Measurements from ENCODE around the gene EMC10.
A peak's percentile ranks its signal among the peaks of the same experiment; 100 is the strongest.
"Not testable (repeated sequence)": the region's sequence is repeated elsewhere in the genome, so short reads cannot be mapped to it uniquely, and the experiment has no call there.

The EMC10 gene

DNA sequence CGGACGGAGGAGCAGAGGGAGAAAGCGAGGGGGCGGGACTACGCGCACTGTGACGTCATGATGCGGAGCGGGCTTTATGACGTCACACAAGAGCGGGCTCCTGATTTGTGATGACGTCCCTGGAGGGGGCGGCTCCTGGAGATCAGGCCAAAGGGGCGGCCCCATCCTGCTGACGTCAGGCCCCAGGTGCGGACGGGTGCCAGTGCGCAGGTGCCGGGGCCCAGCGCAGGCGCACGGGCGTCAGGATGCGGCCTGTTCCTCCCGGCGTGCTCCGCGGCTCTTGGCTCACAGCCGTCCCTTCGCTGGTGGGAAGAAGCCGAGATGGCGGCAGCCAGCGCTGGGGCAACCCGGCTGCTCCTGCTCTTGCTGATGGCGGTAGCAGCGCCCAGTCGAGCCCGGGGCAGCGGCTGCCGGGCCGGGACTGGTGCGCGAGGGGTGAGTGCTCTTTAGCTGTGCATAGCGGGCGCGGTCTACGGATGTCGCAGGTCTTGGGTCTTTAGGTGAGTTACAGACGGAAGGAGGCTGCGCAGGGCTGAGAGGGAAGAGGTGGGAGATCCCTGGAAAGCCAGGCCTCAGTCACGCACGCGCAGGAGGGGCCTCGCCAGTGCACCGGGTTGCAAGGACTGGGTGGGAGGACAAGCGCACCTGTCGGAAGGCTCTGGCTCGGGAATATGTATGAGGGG is at the start of gene EMC10, which contains the start of gene GARIN5A:
TSS of gene EMC10 (plus strand) at position 284 of the 683 bp plus-strand sequence. CDS start at position 322, 38 bp downstream.
TSS of gene GARIN5A (minus strand) at position 625 of the 683 bp plus-strand sequence. CDS start at position 165, 460 bp downstream.
- DNase-seq = peak; percentile 97

DNA sequence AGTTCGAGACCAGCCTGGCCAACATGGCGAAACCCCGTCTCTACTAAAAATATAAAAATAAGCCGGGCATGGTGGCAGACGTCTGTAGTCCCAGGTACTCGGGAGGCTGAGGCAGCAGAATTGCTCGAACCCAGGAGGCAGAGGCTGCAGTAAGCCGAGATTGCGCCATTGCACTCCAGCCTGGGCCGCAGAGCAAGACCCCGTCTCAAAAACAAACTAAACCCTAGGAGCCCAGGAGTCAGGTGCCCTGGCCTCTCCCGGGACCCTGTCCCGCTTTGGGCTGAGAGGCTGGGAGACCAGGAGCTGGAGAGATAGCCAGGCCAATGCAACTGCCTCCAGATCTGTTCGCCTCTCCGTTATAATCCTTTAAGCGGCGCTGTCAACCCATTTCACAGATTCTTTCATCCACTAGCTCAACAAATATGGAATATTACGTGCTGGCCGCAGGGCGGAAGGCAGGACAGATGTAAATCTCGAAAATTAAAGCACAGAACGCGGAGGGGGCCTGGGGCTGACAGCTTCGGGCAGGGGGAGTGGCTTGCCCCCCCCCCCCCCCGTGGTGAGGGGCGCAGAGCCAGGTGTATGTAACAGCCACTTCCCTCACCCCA is 48.9 kb upstream of the EMC10 start:
- no peak for DNase-seq

DNA sequence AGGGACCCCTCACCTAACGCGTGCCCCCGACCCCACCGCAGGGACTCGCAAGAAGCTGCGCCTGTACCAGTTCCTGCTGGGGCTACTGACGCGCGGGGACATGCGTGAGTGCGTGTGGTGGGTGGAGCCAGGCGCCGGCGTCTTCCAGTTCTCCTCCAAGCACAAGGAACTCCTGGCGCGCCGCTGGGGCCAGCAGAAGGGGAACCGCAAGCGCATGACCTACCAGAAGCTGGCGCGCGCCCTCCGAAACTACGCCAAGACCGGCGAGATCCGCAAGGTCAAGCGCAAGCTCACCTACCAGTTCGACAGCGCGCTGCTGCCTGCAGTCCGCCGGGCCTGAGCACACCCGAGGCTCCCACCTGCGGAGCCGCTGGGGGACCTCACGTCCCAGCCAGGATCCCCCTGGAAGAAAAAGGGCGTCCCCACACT is 48.3 kb upstream of the EMC10 start:
- peak; percentile 72 for DNase-seq

DNA sequence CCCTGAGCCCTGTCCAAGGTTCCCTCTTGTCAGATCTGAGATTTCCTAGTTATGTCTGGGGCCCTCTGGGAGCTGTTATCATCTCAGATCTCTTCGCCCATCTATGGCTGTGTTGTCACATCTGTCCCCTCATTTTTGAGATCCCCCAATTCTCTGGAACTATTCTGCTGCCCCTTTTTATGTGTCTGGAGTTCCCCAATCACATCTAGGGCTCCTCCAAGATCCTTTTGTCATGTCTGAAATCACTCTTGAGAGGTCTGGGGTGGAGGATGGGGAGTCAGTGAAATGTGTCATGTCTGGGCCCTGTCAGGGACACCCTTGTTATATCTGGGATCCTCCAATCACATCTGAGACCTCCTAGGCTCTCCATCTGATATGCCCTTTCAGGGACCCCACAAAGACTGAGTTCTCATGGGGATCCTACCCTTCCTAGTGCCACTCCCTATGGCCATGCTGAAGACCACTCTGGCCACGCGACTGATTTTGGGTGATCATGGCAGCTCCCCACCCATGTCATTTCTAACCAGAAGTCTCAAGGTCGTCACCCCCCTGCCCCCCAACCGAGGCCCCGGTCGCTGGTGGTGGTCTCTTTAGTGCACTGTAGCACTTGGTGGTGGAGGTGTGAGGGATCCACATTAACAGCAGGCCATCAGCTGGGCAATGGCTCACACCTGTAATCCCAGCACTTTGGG is 47.4 kb upstream of the EMC10 start:
- no peak for DNase-seq

DNA sequence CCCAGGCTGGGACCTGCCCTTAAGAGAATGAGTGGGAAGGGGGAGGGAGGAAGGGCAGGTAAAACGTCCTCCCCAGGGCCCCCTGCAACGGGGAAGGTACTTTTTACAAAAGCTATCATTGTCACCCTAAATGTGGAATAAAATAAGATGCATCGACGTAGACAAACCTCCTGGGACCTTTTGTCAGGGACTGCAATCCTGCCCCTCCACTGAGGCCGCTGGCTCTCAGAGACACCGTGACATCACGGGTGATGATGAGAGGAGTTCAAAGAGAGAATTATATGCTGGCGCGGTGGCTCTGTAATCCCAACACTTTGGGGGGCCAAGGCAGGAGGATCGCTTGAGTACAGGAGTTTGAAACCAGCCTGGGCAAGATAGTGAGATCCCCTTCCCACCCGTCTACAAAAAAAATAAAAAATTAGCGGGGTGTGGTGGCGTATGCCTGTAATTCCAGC is 45.4 kb upstream of the EMC10 start:
- DNase-seq = no peak

DNA sequence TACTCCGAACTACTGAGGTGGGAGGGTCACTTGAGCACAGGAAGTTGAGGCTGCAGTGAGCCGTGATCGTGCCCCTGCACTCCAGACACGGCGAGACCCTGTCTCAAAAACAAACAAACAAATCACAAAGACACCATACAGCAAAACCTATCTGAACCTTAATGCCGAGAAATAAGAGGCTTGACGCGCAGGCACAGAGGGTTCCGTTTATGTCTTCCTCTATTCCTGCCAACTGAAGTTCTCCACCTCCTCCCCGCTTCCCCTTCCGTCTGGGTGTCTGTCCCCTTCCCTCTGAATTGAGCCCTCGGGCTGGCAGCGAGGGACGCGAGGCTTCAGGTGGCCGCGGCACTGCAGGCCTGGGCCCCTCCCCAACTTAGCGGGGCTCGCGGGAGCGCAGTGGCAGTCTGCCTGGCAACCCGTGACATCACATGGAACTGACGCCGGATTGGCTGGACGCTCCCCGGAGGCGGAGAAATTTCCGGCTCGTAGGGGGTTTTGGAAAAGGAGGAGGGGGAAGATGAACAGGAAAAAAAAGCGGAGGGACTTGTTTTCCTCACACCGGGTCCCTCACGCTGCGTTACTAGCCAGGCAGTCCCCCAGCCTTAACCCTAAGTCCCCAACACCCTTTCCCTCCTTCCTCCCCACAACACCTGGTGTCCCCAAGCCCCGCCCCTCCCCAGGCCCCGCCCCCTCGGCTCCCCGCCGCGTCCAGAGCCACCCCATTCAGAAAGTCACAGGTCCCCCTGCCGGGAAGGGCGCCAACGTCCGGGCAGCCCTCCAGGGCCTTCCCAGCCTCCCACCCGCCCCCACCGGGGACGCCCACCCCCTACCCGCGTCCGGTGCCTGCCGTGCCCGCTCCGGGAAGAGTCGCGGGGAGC is 44.7 kb upstream of the EMC10 start:
- peak; percentile 96 for DNase-seq

DNA sequence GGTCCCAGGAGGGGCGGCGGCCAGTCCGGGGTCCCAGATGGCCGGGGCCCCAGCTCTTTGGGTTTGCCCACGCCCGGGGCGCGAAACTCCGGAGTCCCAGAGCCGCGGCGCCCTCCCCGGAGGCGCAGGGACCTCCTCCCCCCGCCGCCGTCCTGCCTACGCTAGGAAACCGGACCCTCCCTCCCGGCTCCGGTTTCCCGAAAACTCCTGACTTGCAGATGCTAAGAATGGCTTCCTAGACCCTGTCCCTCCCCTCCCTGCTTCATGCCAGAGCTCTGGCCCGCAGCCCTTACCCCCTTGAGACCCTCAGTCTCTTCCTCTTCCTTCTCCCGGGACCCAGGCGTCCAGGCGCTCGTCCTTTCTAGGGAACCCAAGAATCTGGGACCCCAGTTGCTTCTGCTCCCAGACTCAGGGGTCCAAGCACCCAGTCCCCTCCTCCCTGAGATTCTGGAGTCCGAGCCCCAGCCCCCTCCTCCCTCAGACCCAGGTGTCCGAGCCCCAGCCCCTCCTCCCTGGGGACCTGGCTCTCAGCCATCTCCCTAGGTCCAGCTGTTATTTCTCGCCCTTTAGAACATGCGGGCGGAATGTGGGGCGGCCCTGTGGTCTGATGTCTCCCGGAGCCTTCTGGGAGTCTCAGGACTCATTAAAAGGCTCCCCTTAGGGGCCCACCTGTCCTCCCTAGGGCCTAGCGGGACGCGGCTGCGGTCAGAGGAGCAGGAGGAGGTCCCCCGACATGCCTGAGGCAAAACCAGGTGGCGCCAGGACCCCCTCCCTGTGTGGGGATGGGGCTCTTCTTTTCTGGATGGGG is 43.9 kb upstream of the EMC10 start, which contains the start of gene MYBPC2:
TSS of gene MYBPC2 (plus strand) at position 672 of the 808 bp plus-strand sequence. CDS start at position 734, 62 bp downstream.
- DNase-seq = no peak

DNA sequence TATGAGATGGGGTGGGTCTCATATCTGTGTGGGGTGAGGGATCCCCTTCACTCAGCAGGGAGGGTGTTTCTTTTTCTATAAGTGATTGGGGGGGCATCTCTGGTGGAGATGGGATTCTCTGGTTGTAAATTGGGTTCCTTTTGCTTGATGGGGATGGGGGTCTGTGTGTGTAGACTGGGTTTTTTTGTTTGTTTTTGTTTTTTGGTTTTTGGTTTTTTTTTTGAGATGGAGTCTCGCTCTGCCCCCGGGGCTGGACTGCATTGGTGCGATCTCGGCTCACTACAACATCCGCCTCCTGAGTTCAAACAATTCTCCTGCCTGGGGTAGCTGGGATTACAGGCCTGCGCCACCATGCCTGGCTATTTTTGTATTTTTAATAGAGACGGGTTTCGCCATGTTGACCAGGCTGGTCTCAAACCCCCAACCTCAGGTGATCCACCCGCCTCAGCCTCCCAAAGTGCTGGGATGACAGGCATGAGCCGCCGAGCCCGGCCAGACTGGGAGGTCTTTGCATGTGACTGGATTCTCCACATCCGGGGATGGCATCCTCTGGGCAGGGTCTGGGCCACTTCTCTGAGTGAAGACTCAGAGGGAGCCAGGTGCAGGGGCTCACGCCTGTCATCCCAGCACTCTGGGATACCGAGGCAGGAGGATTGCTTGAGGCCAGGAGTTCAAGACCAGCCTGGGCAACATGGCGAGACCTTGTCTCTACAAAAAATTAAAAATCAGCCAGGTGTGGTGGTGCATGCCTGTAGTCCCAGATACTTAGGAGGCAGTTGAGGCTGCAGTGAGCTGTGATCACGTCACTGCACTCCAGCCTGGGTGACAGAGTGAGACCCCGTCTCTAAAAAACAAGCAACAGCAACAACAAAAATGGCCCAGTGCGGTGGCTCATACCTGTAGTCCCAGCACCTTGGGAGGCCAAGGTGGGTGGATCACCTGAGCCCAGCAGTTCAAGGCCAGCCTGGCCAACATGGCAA is 42.8 kb upstream of the EMC10 start:
- no peak for DNase-seq

DNA sequence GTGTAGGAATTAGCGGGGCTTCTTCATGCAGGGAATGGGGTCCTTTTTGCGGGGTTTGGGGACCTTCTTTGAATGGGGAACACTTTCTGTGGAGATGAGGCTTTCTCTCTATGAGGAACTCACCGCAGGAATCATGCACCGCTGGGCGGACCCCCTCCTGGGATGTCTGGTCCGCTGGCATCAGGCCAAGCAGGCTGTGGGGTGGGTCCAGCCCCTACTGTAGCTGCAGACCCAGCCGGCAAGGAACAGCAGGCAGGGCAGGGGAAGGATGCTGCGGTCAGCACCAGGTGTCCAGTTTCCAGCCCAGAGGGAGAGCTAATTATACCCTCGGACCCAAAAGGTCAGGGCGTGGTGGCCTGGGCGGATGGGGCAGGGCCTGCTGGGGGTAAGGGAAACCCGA is 41.8 kb upstream of the EMC10 start:
- DNase-seq = no peak

DNA sequence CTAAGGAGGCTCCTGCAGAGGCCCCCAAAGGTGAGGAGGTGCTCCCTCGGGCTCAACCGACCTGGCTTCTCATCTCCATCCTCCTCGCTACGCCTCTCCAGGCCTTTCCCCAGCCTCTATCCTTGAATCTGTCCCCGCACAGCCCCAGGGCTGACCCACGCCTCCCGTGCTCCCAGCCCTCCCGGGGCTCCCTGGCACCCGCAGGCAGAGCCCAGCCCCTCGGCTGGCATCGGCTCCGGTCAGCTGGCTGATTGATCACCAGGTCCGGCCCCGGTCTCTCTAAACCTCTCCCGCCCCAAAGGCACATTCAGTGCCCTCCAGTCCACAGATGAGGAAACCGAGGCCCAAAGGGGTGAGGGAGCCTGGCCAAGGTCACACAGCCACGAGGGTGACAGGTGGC is 41.1 kb upstream of the EMC10 start:
- DNase-seq = no peak

DNA sequence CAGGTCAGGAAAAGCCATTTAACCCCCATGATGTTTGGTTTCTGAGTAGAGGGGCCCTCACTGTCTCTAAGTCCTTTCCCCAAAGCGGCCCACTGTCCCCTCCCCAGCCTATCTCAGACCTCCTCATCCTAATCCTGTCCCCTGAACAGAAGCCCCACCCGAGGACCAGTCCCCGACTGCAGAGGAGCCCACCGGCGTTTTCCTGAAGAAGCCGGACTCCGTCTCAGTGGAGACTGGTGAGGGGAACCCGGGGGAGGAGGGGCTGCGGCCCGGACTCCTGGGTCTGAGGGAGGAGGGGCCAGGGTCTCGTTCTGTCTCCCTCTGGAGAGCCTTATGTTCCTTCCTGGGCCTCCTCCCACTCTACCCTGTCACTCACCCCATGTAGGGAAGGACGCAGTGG is 40.7 kb upstream of the EMC10 start:
- no peak for DNase-seq

DNA sequence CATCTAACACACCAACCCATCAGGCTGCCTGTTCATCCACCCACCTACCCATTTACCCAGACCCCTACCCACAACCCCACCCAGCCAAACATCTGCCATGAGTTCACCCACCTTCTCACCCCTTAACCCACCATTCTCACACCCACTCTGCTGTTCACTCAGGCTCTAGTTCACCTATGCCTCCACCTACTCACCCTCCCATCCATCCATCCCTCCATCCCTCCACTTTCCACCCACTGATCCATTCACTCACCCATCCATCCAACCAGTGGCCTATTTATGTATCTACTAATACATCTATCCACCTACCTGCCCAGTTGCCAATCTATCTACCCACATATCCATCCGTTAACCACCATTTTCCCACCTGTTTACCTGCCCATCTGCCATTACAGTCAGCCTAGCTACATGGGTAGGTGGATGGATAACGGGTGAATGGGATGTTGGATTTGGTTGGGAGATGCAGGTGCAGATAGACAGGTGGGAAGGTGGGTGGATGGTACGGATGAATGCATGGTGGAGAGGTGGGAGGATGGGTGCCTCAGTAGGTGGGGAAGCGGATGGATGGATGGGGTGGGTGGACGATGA is 38.4 kb upstream of the EMC10 start:
- no peak for DNase-seq

DNA sequence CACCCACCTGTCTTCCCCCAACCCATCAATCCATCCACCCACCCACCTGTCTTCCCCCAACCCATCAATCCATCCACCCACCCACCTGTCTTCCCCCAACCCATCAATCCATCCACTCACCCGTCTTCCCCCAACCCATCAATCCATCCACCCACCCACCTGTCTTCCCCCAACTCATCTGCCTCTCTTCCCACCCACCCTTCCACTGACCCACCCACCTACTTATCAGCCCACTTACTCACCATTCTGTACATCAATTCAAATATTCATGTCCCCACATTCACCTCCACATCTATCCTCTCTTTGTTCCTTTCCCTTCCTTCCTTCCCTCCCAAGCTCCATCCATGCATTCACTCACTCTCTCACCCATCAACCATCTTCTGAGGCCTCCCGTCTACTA is 37.2 kb upstream of the EMC10 start:
- not testable (repeated sequence) for DNase-seq

DNA sequence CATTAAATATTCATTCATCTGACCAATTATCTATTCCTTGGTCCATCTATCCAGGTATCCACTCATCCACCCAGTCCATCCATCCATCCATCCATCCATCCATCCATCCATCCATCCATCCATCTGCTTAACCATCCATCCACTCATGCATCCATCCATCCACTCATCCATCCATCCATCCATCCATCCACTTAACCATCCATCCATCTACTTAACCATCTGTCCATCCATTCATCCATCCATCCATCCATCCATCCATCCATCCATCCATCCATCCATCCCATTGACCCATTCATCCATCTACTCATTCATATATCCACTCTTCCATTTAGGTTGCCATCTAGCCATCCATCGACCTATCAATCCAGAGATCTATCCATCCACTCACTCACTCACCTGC is 32.2 kb upstream of the EMC10 start:
- DNase-seq = no peak

DNA sequence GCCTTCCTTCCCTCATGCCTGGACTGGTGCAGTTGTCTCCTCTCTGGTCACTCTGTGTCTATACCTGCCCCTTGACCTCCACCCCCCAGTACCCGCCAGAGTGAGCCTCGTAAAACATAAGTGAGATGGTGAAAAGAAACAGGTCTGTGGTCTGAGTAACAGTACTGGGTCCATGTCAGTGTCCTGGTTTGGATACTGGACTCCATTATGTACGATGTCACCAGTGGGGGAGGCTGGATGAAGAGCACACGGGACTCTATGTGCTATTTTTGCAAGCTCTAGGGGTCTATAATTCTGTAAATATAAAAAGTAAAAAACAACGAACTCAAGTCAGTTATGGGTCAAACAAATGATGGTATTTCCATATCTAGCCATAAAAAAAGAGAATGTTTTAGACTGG is 29.3 kb upstream of the EMC10 start:
- DNase-seq = no peak

DNA sequence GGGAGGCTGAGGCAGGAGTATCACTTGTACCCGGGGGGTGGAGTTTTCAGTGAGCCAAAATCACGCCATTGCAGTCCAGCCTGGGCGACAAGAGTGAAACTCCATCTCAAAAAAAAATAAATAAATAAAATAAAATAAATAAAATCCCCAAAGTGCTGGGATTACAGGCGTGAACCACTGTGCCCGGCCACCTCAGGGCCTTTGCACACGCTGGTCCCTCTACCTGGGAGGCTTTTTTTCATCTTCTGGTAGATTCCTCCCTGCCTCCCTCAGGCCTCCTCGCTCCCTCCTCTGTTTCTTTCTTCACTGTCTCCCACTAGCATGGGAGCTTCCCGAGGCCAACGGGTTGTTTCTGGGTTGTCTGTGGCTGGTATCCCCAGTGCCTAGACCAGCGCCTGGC is 28.6 kb upstream of the EMC10 start:
- no peak for DNase-seq

DNA sequence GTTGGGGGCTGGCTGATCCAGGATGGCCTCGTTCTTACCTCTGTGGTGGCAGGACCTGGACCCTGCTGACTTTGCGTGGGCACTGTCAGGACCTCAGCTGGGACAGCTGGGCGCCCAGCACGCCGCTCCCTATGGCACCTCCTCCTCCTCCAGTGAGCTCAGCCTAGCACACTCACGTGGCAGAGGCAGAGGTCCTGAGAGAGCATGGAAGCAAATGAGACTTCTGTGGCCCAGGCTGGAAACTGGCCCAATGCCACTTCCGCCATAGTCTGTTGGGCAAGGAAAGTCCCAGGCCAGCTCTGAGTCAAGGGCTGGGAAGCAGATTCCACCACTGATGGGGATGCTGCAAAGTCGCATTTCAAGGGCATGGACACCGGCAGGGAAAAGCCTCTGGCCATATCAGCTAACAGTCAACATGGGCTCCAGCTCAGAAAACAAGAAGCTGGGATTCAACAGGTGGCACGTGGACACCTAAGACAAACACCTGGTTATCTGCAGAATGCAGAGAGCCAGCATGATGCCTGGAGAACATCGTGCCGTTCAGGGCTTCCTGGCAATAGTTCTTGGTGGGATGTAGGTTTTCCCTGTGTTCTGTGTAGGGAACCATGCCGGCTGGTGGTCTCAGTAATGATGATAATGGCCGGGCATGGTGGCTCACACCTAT is 26.9 kb upstream of the EMC10 start:
- DNase-seq = no peak

DNA sequence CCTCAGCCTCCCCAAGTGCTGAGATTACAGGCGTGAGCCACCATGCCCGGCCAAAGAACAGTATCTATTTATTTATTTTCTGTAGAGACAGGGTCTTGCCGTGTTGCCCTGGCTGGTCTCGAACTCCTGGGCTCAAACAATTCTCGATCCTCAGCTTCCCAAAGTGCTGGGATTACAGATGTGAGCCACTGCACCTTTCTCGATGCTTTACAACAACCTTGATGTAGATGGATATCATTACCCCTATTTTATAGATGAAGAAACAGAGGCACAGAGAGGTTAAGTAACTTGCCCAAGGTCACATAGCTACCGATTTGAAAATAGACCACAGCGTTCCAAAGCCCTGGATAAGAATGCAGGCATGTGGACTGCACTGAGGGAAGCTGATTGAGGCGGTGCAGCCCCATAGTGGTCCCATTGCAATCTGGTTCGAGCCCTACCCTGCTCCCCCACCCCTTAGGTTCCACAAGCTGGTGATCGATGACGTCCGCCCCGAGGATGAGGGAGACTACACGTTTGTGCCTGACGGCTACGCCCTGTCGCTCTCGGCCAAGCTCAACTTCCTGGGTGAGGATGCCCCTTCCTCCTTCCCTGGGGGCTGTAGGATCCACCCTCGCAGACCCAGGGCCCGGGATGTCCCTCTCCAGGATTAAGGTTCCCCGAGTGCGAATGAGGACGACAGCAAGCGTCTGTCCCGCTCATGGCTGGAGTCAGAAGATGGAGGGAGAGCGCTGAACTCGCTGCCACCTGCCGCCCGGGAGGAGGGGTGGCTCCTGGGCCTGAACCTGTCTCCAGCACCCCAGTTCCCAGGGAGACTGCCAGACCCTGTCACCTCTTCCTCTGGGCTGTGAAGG is 25.7 kb upstream of the EMC10 start:
- no peak for DNase-seq

DNA sequence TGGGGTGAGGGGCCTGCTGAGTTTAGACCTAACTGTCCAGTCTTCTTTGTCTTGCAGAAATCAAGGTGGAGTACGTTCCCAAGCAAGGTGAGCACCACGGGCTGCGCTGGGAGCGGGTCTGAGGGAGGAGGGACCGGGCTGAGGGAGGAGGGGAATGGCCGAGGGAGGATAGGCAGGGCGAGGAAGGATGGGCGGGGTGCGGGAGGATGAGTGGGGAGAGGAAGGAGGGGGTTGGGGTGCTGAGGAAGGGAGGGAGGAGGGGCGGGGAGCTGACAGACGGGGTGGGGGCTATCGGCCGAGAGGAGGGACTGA is 25.1 kb upstream of the EMC10 start:
- DNase-seq = no peak

All from activated effector memory CD4-positive, alpha-beta T cell treated with anti-CD3 and anti-CD28 coated beads, Interleukin-2, amount 50 U/mL, for 16 hours (primary cell).